Fibroblast of the aortic adventitia (primary cell): ENCODE results near the gene ZNF83. TPM values are rescaled to one million over a fixed set of nuclear protein-coding genes. Genes with fewer than 3 reads are reported as not detected.

Source experiments
- DNase-seq: peaks from one replicate; pipeline ENCODE4 v3.0.0-alpha.2; 2010; ENCODE audit warnings: low read depth
- H3K4me3 ChIP-seq: 2 replicates; pipeline ENCODE4 v1.5.1; 2011; ENCODE audit warnings: low read depth, mild to moderate bottlenecking, control low read depth, low read length, moderate library complexity
- total RNA-seq: library from RNA; depleted of rRNA; stranded (reverse); fragments of >200 nt; gene quantifications from 2 replicates; pipeline ENCODE4 v1.2.3, GENCODE V29; 2012; ENCODE audit warnings: low replicate concordance
- TF ChIP-seq, protein P1 (sequence below): IDR thresholded peaks from 2 replicates; pipeline ENCODE4 v1.5.1; 2011; ENCODE audit warnings: mild to moderate bottlenecking, low read length, control low read depth, inconsistent platforms; ENCODE audit not compliant: insufficient read depth

The ZNF83 gene
- total RNA-seq, 1 donor: 68.3 TPM

DNA sequence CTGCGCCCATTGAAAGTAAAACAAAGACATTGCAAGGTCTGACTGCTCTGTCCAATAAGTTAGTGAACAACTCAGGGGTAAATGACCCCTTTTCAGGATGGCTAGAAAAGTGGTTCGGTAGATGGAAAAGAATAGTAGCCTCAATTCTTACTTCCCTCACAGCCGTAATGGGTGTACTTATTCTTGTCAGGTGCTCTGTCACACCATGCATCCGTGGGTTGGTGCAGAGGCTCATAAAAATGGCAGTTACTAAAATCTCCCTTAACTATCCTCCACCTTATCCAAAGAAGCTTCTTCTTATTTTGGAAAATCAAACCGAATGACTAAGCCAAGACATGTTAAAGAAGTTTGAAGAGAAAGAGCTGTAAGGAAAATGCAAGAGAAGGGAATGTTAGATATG is 31.4 kb upstream of the ZNF83 start:
- H3K4me3 ChIP-seq: no peak overlapping the region
- TF ChIP-seq, protein P1, sequence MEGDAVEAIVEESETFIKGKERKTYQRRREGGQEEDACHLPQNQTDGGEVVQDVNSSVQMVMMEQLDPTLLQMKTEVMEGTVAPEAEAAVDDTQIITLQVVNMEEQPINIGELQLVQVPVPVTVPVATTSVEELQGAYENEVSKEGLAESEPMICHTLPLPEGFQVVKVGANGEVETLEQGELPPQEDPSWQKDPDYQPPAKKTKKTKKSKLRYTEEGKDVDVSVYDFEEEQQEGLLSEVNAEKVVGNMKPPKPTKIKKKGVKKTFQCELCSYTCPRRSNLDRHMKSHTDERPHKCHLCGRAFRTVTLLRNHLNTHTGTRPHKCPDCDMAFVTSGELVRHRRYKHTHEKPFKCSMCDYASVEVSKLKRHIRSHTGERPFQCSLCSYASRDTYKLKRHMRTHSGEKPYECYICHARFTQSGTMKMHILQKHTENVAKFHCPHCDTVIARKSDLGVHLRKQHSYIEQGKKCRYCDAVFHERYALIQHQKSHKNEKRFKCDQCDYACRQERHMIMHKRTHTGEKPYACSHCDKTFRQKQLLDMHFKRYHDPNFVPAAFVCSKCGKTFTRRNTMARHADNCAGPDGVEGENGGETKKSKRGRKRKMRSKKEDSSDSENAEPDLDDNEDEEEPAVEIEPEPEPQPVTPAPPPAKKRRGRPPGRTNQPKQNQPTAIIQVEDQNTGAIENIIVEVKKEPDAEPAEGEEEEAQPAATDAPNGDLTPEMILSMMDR: no peak
- no peak for DNase-seq

DNA sequence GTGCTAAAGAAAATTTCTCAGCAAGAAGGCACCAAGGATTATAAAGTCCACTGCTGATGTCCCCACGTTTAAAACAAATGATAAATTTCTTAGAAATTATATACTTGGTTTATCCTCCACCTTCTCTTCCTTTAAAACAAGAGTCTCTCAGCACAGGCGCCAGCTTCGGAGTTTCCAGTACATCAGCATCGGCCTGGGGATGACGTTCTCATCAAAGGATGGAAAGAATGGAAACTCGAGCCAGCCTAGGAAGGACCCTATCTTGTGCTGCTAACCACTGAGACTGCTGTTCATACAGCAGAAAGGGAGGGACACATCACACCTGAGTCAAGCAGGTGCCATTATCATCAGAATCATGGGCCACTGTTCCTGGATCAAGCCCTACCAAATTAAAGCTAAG is 29.8 kb upstream of the ZNF83 start:
- no peak overlapping the region for H3K4me3 ChIP-seq
- TF ChIP-seq, protein P1: no peak
- no peak for DNase-seq

DNA sequence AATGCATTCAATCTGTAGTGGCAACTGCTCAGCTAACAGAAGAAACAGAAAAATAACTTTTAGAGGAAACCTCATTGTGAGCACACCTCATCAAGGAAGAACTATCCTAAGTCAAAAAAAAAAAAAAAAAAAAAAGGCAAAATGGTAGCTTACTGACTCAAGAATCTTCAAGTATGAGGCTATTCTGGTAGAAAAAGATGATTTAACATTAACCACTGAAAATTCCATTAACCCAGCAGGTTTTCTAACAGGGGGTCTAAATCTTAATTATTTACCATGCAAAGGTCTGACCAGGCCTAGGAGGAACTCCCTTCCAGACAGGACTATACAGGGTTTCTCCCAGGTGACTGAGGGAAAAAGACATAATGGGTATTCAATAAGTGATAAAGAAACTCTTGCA is 28.4 kb upstream of the ZNF83 start:
- TF ChIP-seq, protein P1: no peak

DNA sequence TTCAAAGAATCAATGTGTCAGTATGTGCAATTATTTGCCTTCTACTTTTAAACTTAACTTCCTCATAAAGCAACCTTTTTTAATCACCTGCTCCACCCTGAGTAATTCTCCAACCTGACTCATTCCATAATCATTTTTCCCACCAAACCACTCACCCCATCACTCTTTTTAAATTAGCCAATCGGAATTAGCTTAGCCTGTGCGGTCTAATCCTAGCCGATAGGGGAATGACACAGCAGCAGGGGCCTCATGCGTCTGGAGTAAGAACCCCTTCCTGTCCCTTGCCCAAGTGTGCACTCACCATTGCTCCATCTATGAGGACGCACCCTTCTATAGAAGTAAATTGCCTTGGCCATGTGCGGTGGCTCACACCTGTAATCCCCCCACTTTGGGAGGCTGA is 27.4 kb upstream of the ZNF83 start:
- TF ChIP-seq, protein P1: no peak
- H3K4me3 ChIP-seq: no peak overlapping the region
- no peak for DNase-seq

More for the DNA sequence above, 28.4 kb upstream of the ZNF83 start:
- H3K4me3 ChIP-seq: no peak overlapping the region
- DNase-seq: no peak

DNA sequence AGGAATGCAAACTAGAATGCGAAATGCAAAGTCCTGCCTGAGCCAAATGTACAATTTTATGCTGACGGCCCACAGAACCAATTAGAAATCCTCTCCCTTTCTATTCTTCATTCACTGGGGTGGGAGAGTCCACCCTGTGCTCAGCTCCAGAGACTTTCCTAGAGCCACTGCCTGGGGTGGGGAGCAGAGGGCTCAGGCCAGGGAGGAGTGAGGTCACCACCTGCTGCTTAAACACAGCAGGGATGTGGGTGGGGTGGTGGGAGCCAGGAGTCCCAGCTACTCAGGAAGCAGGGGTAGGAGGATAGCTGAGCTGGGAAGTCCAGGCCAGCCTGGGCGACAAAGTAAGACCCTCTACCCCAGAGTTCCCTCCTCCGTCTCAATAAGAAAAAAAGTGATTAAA is 26.9 kb upstream of the ZNF83 start:
- TF ChIP-seq, protein P1: no peak
- no peak for DNase-seq
- H3K4me3 ChIP-seq: no peak overlapping the region

DNA sequence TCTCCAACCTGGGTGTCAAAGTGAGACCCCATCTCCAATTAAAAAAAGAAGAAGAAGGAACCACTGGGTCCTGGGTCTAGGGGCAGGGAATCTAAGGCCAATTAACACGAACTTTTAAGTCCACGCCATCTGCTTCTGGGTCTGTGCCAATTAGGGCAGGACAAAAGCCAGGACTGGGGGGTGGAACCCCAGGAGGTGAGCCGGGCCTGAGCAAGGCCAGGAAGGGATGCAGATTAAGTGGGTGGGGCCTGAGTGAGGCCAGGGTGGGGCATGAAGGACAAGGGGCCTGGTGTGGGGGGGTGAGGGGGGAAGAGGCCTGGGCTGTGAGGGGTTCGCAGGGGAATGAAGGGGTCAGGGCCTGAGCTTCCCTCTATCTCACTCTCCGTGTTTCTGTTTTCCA is 26.3 kb upstream of the ZNF83 start:
- H3K4me3 ChIP-seq: no peak overlapping the region
- TF ChIP-seq, protein P1: no peak
- no peak for DNase-seq

DNA sequence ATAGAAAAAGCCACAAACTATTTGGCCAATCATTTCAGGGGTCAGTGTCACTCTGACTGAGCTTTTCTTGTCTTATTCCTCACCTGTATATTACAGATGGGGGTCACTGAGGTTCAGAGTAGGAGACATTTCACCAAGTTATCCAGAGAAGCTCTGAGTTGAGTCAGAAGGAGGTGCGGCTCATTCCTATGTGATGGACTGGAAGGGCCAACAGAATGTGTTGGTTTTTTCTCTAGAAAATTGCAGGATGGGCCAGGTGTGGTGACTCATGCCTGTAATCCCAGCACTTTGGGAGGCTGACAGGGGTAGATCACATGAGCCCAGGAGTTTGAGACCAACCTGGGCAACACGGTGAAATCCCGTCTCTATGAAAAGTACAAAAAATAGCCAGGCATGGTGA is 24.5 kb upstream of the ZNF83 start:
- DNase-seq: no peak
- TF ChIP-seq, protein P1: no peak
- H3K4me3 ChIP-seq: no peak overlapping the region
